Measurements from ENCODE around the gene LRCH1.

Gene LRCH1

DNA sequence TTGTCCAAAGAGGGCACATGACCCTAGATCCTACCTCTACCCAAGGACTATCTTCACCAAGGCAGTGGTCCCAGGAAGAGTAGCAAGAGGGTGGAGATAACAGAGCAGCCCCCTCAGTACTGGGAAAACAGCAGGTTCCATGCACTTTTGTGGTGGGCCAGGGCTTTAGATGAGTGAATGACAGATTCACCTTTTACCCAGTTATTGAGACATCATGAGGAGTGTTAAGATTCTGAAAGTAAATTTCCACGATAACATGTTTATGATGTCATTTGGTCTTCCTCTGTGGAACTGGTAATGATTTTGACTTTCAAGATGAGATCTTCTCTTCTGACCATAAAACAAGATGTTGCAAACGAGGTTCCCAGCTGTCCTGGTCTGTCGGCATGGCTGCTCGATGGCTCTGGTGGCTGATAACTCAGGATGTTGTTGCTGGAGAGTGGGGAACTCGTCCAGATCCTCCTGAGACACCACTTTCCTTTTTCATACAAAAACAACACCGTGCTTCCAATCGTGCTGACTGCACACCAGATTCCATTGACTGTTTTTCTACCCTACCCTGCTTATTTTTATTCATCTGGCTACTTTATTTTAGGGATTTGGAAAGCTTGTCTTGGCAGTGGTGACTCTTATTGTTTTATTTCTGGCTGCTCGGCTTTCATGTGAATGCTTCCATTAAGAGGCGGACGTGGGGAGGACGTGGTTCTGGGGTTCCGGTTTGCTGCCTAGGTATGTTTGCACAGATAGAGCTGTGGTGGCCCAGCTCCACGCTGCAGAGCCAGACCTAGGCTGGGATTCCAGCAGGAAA is 88.5 kb downstream of the LRCH1 start:
- no peak for DNase-seq

GRCh38 chr13:46642254-46642653 is 89.3 kb downstream of the LRCH1 start:
- no peak for DNase-seq

DNA sequence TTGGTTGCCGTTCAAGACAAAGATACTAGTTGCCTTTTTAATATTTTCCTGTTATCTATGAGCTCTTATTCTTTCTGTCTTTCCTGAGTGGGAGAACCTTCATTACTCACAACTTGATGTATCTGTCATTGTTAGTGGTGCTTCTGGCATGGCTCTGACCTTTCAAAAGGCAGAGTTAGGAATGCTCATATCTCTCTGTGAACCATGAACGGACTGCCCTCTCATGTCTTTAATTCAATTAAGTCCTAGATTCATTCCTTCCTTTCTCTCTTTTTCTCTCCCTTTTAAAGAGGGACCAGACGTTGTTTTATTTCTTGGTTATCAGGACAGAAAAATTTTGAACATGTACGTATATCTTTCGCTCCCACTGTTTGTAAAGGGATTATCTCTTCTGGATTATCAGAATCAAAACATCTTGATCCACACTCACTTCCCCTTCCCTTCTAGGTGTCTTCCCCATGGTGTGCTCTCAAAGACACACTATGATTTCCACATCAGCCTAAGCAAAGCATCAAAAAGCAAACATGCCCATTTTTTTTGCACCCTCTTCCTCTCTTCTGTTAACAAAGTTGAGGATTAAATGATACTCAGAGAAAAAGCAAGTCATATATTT is 90.3 kb downstream of the LRCH1 start:
- no peak for DNase-seq

- DNase-seq: no peak
These were observed 91.8 kb downstream of the LRCH1 start for GRCh38 chr13:46644816-46645215.

DNA sequence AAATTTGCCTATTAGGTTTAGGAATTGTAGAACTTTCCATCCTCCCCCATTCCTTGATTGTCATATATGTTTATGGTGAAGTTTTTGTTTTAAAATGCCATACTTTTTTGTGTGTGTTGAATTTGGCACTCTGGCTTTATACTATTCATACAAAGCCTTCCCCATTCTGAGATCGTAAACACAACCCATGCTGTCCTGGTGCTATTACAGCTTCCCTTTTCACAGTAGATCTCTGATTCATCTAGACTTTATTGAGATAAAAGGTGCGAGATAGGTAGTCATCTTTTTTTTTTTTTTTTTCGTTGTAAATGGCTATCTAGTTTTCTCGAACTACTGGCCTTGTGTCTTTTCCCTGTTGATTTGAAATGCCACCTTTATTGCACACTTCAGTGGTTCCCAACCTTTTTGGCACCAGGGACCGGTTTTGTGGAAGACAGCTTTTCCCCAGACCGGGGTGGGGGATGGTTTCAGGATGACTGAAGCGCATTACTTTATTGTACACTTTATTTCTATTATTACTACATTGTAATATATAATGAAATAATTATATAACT is 94.6 kb downstream of the LRCH1 start:
- DNase-seq: no peak

DNA sequence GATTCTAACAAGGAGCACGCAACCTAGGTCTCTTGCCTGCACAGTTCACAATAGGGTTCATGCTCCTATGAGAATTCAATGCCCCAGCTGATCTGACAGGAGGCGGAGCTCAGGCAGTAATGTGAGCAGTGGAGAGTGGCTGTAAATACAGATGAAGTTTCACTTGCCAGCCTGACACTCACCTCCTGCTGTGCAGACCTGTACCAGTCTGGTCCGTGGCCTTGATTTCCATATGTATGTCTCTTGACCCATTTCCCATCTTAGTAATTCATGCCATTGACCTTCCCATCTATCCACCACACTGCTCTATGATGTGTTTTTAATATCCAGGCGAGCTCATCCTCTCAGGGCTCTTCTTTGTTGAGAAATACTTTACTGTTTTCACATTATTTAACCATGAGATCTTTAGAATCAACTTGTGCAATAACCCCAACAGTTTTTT is 95.2 kb downstream of the LRCH1 start:
- DNase-seq: no peak

DNA sequence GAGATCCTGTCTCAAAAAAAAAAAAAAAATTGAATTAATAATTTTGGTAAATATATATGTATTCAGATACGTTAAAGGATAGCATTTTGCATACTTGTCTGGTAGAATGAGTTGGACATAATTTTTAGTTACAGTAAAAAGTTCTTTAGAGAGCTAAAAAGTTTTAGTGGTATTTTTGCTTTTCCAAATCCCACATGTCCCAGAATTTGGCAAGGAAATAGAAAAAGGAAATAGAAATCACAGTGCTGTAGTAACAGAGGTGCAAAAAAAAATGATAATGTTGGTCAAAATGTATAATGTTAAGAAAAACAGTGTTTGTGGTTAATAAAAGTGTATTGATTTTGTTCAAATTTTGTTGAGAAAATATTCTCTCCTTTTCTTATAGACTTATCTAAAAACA is 96.8 kb downstream of the LRCH1 start:
- no peak for DNase-seq

DNA sequence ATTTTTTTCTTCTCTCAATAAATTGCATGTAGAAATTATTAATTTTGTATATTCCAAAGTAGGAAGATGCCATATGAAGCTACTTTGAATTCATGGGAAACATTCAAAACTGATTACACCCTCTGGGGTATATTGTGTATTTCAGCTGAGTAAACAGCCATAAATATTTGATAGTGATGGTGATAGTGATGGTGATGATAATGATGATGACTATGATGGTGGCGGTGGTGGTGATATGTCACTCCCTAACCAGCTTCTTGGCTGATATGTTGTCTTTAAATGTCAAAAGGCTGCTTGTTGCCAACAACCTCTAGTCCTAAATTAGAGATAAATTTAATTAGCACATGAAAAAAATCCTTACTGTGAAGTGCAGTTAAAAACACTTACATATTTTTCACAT is 102.0 kb downstream of the LRCH1 start:
- DNase-seq: no peak

GRCh38 chr13:46655377-46656180 is 102.6 kb downstream of the LRCH1 start:
- DNase-seq: no peak

DNA sequence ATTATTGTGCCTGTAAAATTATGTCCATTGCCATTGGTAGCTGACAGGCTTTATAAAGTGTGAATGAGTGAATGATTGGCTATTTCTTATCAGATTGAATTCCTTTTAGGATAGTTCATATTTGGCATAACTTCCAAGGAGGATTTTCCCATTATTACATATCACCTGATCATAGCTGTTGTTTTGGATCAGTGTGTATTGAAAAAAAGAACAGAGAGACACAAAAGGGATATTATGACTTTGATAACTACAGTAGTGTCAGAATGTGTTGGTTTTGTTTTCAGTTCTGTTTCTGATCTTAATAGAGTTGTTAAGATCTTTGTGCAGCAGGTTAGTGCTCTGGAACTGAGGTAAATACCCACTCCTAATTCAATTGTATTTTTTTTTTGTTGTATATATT is 103.8 kb downstream of the LRCH1 start:
- no peak for DNase-seq

DNA sequence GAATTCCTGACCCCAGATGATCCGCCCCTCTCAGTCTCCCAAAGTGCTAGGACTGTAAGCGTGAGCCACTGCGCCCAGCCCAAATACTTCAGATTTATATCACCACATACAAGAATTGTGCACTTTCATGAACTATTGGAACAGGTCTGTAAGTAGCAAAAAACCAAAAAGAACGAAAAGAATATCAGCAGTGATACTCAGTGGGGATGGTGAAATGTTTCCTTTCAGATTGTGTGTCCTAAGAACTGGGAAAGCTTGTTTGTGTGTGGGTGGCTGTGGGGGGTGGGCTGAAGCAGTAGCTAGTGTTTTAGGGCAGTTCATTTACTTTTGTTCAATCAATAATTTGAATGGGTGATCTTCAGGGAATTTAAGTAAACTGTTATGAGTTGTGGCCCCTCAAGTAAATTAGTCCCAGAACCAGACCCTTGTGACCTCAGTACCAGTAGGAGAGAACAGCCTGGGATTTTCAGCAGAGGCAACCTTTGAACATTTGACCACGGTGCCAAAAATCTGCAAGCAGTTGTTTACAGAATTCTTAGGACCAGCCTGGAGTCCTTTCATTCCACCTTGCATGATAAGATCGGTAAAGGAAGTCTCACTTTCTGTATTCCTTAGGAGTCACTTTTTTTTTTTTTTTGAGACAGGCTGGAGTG is 106.6 kb downstream of the LRCH1 start:
- DNase-seq: no peak

GRCh38 chr13:46660416-46660815 is 107.4 kb downstream of the LRCH1 start:
- DNase-seq: no peak

DNA sequence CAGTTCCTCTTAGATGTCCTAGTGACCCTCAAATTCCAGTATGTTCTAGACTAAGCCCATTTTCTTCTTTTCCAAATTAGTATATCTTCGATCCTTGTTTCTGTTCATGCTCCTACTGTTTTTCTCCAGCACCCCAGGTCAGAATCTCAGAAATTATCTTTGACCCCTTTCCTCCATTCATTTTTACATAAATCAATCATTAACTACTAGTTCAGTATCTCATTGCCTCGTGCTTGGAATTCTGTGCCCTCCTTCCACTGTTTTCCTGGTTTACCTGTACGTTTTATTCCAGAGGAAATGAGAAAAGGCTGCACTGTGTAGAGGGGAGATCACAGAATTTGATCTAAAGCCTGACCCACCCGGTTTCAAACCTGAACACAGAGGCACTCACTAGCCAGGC is 107.9 kb downstream of the LRCH1 start:
- no peak for DNase-seq

- no peak for DNase-seq
These were observed 109.7 kb downstream of the LRCH1 start for GRCh38 chr13:46662690-46663089.

GRCh38 chr13:46663206-46664037 is 110.5 kb downstream of the LRCH1 start:
- DNase-seq: no peak

DNA sequence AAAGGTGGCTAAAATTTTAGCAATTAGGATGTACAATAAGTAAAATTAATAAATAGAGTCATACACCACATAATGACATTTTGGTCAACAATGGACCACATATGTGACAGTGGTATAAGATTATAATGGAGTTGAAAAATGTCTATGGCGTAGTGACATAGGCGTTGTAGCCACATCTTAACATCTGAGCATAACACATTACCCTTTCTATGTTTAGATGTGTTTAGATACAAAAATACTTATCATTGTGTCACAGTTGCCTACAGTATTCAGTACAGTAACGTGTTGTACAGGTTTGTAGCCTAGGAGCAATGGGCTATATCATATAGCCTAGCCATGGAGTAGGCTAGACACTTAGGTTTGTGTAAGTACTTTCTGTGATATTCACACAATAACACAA is 111.2 kb downstream of the LRCH1 start:
- no peak for DNase-seq

- no peak for DNase-seq
These were observed 112.3 kb downstream of the LRCH1 start for GRCh38 chr13:46665248-46665632.

DNA sequence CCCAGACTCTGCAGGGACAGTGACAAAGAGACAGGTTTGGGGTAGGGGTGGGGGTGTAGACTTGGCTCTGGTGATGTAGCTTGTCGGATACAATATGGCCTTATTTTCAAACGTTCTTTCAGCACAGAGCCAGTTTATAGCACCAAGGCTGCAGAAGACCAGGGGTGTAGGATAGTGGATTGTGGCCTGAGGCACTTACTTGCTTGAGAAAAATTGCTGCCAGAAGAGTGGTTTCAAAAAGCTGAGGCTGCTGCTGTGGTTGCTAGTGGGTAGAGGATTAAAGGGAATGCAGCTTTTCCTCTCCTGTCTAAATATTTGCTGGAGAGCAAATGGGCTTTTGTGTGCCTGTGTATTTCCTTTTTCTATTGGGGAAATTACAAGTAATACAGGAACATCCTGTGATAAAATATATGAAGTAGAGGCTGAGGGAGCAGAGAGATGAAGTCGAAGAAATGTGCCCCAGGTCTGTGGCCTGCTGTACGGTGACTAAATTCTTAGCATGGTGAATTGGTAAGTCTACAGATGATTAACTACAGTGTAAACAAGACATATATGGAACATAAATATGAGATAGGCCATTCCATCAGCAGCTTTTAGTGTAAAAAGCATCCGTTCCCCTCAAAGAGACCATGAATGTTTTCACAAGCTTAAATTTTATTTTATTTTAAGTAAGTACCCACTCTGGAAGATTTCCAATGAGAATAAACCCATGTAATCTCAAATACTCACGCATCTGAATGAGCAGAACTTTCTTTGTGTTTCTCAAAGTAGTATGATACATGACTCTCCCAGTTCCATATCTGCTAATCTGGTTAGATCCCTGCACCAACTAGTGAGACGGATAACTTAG is 112.9 kb downstream of the LRCH1 start:
- no peak for DNase-seq

DNA sequence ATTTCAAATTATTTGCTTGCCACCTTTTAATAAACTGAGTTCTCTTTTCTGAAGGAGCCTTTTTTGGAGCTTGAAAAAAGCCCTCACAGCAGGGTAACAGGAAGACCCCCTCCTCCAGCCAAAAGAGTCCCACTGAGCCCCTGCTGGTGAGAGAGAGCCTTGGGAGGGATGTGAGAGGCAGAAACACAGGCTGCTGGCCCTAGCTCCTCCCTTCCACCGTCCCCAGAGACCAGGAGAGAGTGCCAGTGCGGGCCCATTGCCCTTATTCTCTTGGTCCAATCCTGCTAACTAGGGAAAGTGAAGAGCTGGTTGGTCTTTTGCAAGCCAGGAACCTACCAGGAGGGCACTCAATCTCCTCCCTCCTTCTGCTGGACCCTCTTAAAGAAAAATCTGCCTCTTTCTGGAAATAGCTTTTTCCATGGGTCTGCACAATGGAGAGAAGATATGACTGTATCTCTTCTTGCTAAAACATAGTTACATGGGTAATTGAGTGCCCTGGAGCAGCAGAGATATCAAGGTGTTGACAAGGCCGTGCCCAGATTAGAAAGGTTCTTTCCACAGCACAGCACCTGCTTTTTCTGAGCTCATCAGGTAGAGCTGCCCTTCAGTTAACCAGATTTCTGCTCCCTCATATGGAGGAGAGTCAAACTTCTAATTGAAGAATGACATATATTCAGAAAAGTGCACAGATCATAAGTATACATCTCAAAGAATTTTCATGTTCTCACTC is 113.9 kb downstream of the LRCH1 start:
- DNase-seq: no peak

DNA sequence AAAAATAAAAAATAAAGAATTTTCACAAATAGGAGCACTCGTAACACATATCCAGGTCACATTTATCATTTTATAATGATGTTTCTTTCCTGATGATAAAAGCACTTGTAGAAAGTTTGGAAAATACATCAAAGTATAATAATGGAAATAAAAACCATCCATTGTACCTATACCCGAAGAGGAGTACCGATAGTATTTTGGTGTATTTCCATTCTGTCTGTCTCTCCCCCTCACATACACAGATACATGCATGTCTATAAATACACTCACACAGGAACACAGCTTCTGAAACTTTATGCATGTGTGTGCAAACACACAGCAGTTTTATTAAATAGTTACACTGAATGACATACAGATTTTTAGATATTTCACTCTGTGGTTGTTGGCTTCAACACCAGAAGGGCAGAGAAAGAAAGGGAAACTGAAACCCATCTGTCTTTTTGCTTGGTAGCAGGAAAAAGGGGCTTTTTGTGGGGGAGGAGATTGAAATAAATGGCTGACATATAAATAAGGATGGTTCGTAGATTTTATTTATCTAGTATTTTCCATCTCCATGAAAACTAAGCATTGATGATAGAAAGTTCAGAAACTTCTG is 114.8 kb downstream of the LRCH1 start:
- no peak for DNase-seq
